GM18861 (cell line): ENCODE data around the gene SPIB.

Experiments
- ATAC-seq: cut with Tn5 transposase; IDR thresholded peaks from one replicate; pipeline ENCODE4 v1.9.1; 2021; ENCODE audit not compliant: unreplicated experiment

The SPIB gene

GRCh38 chr19:50417111-50418081 is 1.3 kb upstream of the SPIB start:
- ATAC-seq = no peak

GRCh38 chr19:50419022-50419579 is 363 bp downstream of the SPIB start:
- no peak for ATAC-seq

GRCh38 chr19:50419580-50420035 is 870 bp downstream of the SPIB start:
- ATAC-seq = no peak

GRCh38 chr19:50420127-50420526 is 1.4 kb downstream of the SPIB start:
- ATAC-seq = no peak

- ATAC-seq = no peak
These were observed 2.1 kb downstream of the SPIB start for GRCh38 chr19:50420808-50421207.

GRCh38 chr19:50422397-50423278 is 3.9 kb downstream of the SPIB start:
- ATAC-seq = no peak

GRCh38 chr19:50423279-50424113 is 4.8 kb downstream of the SPIB start:
- ATAC-seq = no peak

GRCh38 chr19:50425581-50425980 is 6.8 kb downstream of the SPIB start:
- ATAC-seq = no peak

- ATAC-seq = no peak
These were observed 8.7 kb downstream of the SPIB start for GRCh38 chr19:50427318-50427925.

- no peak for ATAC-seq
These were observed 9.3 kb downstream of the SPIB start for GRCh38 chr19:50427997-50428425.

GRCh38 chr19:50428772-50429463 is 10.2 kb downstream of the SPIB start:
- no peak for ATAC-seq

GRCh38 chr19:50430888-50431342 is 12.2 kb downstream of the SPIB start:
- no peak for ATAC-seq

GRCh38 chr19:50431343-50432220 is 12.8 kb downstream of the SPIB start:
- ATAC-seq = no peak

- no peak for ATAC-seq
These were observed 13.7 kb downstream of the SPIB start, which contains the start of gene MYBPC2 for GRCh38 chr19:50432221-50433028. Gene MYBPC2 (plus strand): TSS chr19:50432892. CDS start chr19:50432954, 62 bp downstream.

- ATAC-seq = no peak
These were observed 14.8 kb downstream of the SPIB start for GRCh38 chr19:50433201-50434180.

- ATAC-seq = no peak
These were observed 15.8 kb downstream of the SPIB start for GRCh38 chr19:50434525-50434924.
